Astrocyte (in vitro differentiated cells and primary cell): ENCODE measurements around the gene THUMPD1.

Source experiments
- CTCF ChIP-seq: IDR thresholded peaks from 2 replicates; pipeline ENCODE4 v1.5.1; 2011; ENCODE audit warnings: low read depth, mild to moderate bottlenecking, inconsistent platforms, low read length, moderate library complexity; ENCODE audit not compliant: insufficient read depth
- EZH2 ChIP-seq: IDR thresholded peaks from 2 replicates; pipeline ENCODE4 v1.6.1; 2012; ENCODE audit warnings: mild to moderate bottlenecking, low read length, inconsistent platforms; ENCODE audit not compliant: insufficient read depth

GRCh38 chr16:20744922-20745440 lies 3.4 kb upstream of the THUMPD1 start:
- no peak for TF ChIP-seq CTCF
- no peak for TF ChIP-seq EZH2
